ENCODE data around the gene LYRM9.

GRCh38 chr17:27918498-27918897 is 25.3 kb upstream of the LYRM9 start:
- TF ChIP-seq GATA2 (IDR thresholded peaks at IDR 0.05; ENCODE audit: low read depth, low read length) (no peak), GATA3 (IDR thresholded peaks at IDR 0.05; ENCODE audit: low read depth, low read length) (no peak)
